Measurements from ENCODE around the gene WDR18.

WDR18 gene

GRCh38 chr19:963486-963951 lies 20.6 kb upstream of the WDR18 start:
- DNase-seq (ENCODE audit: extremely low read depth, insufficient read length), result no peak
- TF ChIP-seq, protein P1, sequence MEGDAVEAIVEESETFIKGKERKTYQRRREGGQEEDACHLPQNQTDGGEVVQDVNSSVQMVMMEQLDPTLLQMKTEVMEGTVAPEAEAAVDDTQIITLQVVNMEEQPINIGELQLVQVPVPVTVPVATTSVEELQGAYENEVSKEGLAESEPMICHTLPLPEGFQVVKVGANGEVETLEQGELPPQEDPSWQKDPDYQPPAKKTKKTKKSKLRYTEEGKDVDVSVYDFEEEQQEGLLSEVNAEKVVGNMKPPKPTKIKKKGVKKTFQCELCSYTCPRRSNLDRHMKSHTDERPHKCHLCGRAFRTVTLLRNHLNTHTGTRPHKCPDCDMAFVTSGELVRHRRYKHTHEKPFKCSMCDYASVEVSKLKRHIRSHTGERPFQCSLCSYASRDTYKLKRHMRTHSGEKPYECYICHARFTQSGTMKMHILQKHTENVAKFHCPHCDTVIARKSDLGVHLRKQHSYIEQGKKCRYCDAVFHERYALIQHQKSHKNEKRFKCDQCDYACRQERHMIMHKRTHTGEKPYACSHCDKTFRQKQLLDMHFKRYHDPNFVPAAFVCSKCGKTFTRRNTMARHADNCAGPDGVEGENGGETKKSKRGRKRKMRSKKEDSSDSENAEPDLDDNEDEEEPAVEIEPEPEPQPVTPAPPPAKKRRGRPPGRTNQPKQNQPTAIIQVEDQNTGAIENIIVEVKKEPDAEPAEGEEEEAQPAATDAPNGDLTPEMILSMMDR (IDR thresholded peaks at IDR 0.05; ENCODE audit: insufficient read depth, low read length, poor library complexity, severe bottlenecking), result no peak
- Histone ChIP-seq H3K27me3 (replicated peaks; ENCODE audit: control insufficient read depth, insufficient read depth, low read length) (no peaks in the 10 kb centered on the region), H3K36me3 (ENCODE audit: control insufficient read depth, insufficient read depth, low read length) (peaks cover 56% of the 10 kb centered on the region), H3K4me3 (replicated peaks; ENCODE audit: low read depth, low read length) (no peak overlapping the region)

DNA sequence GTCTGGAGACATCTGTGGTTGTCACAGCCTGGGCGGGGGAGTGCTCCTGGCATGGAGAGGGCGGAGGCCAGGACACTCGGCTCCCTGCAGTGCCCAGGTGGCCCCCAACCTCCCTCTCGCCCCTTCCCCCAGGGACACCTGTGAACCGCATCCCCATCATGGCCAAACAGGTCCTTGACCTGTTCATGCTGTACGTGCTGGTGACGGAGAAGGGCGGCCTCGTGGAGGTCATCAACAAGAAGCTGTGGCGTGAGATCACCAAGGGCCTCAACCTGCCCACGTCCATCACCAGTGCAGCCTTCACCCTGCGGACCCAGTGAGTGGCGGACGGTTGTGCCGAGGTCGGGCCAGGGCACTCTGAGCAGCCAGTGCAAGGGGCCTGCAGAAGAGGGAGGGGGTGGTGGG lies 20.0 kb upstream of the WDR18 start:
- DNase-seq (ENCODE audit: extremely low read depth, insufficient read length), result no peak
- H3K36me3 ChIP-seq (ENCODE audit: control insufficient read depth, insufficient read depth, low read length), result peaks cover 58% of the 10 kb centered on the region
- no peak overlapping the region for H3K4me3 ChIP-seq (replicated peaks; ENCODE audit: low read depth, low read length)
- no peaks in the 10 kb centered on the region for H3K27me3 ChIP-seq (replicated peaks; ENCODE audit: control insufficient read depth, insufficient read depth, low read length)
- TF ChIP-seq, protein P1 (IDR thresholded peaks at IDR 0.05; ENCODE audit: insufficient read depth, low read length, poor library complexity, severe bottlenecking), result no peak

DNA sequence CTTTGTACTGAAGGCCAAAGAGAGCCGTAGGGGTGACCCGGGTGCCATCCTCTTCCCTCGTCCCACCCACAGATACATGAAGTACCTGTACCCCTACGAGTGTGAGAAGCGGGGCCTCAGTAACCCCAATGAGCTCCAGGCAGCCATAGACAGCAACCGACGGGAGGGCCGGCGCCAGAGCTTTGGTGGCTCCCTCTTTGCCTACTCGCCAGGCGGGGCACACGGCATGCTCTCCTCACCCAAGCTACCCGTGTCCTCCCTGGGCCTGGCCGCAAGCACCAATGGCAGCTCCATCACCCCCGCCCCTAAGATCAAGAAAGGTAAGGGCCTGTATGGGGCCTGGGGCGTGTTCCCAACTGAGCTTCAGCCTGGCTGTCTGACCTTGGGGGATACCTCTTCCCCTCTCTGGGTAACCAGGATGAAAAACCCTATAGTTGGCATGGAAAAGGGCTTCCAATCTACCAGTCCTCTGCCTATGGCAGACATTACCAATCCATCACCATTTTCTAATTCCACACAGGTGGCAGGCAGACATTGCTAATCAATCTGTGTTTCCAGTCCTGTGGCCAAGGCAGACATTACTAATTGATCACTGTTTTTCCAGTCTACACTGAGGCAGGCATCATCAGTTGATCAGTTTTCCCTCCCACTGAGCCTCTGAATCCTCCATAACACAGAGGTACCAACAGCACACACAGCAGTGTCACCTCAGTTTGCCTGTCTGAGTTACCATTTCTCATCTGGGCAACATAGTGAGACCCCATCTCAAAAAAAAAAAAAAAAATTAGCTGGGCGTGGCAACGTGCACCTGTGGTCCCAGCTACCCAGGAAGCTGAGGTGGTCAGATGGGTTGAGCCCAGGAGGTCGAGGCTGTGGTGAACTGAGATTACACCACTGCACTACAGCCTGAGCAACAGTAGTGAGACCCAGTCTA lies 19.1 kb upstream of the WDR18 start:
- H3K4me3 ChIP-seq (replicated peaks; ENCODE audit: low read depth, low read length), result no peak overlapping the region
- TF ChIP-seq, protein P1 (IDR thresholded peaks at IDR 0.05; ENCODE audit: insufficient read depth, low read length, poor library complexity, severe bottlenecking), result no peak
- DNase-seq (ENCODE audit: extremely low read depth, insufficient read length), result no peak
- peaks cover 54% of the 10 kb centered on the region for H3K36me3 ChIP-seq (ENCODE audit: control insufficient read depth, insufficient read depth, low read length)
- H3K27me3 ChIP-seq (replicated peaks; ENCODE audit: control insufficient read depth, insufficient read depth, low read length), result no peaks in the 10 kb centered on the region

- TF ChIP-seq, protein P1 (IDR thresholded peaks at IDR 0.05; ENCODE audit: insufficient read depth, low read length, poor library complexity, severe bottlenecking), result no peak
- no peak for DNase-seq (ENCODE audit: extremely low read depth, insufficient read length)
- no peaks in the 10 kb centered on the region for H3K27me3 ChIP-seq (replicated peaks; ENCODE audit: control insufficient read depth, insufficient read depth, low read length)
- peaks cover 49% of the 10 kb centered on the region for H3K36me3 ChIP-seq (ENCODE audit: control insufficient read depth, insufficient read depth, low read length)
- no peak overlapping the region for H3K4me3 ChIP-seq (replicated peaks; ENCODE audit: low read depth, low read length)
These were observed 17.6 kb upstream of the WDR18 start for GRCh38 chr19:966485-967088.

DNA sequence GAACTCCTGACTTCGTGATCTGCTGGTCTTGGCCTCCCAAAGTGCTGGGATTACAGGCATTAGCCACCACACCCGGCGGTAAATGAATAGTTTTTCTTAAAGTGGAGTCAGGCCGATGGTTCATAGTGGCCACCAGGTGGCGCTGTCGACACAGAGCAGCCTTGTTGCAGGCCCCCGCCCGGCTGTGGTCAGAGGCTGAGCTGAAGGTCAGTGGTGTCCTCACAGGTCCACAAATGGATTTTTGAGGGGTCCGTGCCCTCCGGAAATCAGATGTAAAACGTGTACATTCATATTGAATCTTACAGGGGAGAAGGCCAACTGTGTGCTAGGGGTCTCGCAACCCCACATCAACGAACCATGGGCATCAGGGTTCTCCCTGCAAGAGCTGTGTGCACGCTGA lies 13.4 kb upstream of the WDR18 start:
- Histone ChIP-seq H3K4me3 (replicated peaks; ENCODE audit: low read depth, low read length) (no peak overlapping the region), H3K36me3 (ENCODE audit: control insufficient read depth, insufficient read depth, low read length) (peaks cover 28% of the 10 kb centered on the region), H3K27me3 (replicated peaks; ENCODE audit: control insufficient read depth, insufficient read depth, low read length) (no peaks in the 10 kb centered on the region)
- TF ChIP-seq, protein P1 (IDR thresholded peaks at IDR 0.05; ENCODE audit: insufficient read depth, low read length, poor library complexity, severe bottlenecking), result peak; percentile 60
- DNase-seq (ENCODE audit: extremely low read depth, insufficient read length), result no peak

Measured in GM06990 (cell line).